PC-3 (cell line): ENCODE measurements around the gene MYLK.

ENCODE experiments used
- EZH2 ChIP-seq: fragments of 300-600 bp; sonication (generic); IDR thresholded peaks from one replicate; pipeline ENCODE4 v1.6.1; 2017; ENCODE audit warnings: antibody characterized with exemption, mild to moderate bottlenecking, low read length; ENCODE audit not compliant: unreplicated experiment
- EZH2phosphoT487 ChIP-seq: fragments of 300-600 bp; sonication (generic); IDR thresholded peaks from 2 replicates; pipeline ENCODE4 v1.6.1; 2018; ENCODE audit warnings: mild to moderate bottlenecking, antibody characterized with exemption, low read length, borderline replicate concordance
- TF ChIP-seq, protein P1 (sequence below): fragments of 300-600 bp; sonication (generic); conservative IDR thresholded peaks from 2 replicates; pipeline ENCODE4 v1.5.1; 2017; ENCODE audit warnings: antibody characterized with exemption, low read depth, mild to moderate bottlenecking, low read length

DNA sequence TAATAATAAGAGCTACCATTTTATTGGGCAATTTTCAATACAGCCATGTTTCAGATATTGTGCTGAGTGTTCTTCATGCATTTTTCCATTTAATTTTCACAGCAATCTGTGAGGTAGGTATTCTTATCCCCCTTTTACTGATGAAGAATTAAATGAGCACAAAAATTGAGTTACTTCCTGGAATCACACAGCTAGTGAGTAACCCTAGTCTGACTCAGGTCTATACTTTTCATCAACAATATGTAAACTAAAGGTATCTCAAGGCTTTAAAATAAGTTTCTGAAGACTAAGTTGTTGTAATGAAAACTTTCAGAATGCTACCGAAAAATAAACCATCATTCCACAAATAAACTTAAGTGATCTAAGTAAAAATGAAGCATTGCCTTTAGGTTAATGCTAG lies 321.6 kb downstream of the MYLK start:
- TF ChIP-seq EZH2 (no peak), EZH2phosphoT487 (no peak)
- TF ChIP-seq, protein P1, sequence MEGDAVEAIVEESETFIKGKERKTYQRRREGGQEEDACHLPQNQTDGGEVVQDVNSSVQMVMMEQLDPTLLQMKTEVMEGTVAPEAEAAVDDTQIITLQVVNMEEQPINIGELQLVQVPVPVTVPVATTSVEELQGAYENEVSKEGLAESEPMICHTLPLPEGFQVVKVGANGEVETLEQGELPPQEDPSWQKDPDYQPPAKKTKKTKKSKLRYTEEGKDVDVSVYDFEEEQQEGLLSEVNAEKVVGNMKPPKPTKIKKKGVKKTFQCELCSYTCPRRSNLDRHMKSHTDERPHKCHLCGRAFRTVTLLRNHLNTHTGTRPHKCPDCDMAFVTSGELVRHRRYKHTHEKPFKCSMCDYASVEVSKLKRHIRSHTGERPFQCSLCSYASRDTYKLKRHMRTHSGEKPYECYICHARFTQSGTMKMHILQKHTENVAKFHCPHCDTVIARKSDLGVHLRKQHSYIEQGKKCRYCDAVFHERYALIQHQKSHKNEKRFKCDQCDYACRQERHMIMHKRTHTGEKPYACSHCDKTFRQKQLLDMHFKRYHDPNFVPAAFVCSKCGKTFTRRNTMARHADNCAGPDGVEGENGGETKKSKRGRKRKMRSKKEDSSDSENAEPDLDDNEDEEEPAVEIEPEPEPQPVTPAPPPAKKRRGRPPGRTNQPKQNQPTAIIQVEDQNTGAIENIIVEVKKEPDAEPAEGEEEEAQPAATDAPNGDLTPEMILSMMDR = no peak
